Measurements from ENCODE around the gene PROM1. TPM values are rescaled to one million over a fixed set of nuclear protein-coding genes. Genes with fewer than 3 reads are reported as not detected.

PROM1 gene
- total and polyA plus RNA-seq, 2 of the 8 experiments (the other 6 are each of a cell fraction or from before 2014, with no cell fraction given): 36.0 to 59.7 TPM

- Histone ChIP-seq H3K4me3 (ENCODE audit: extremely low read depth in 1 of 4, insufficient read depth in 2 of 4, low read depth in 3 of 4, low read length in 4 of 4) (no peak overlapping the region), H3K23me2 (ENCODE audit: low read depth, low read length) (0 out of 2 replicates have a peak, but pooled peaks cover 1% of the 10 kb centered on the region), H4K20me1 (replicated peaks in 1 of 2; ENCODE audit: control insufficient read depth in 1 of 2, insufficient read depth in 2 of 2, low read length in 2 of 2) (peaks cover 0 to 3% of the 10 kb centered on the region in 2 experiments), H3K18ac (ENCODE audit: extremely low read depth, low read length) (no peak overlapping the region), H3K4me1 (replicated peaks in 1 of 4; ENCODE audit: control insufficient read depth in 3 of 4, insufficient read depth in 4 of 4, low read length in 3 of 4) (peaks cover 4 to 17% (median 10%) of the 10 kb centered on the region in 4 experiments; a peak in 4 of 7 replicates), H2AFZ (ENCODE audit: low read length) (no peak overlapping the region), H3K4ac (replicated peaks; ENCODE audit: insufficient read length, low read depth, low read length) (no peak overlapping the region), H2BK12ac (ENCODE audit: low read depth, low read length) (no peak overlapping the region), H2BK20ac (ENCODE audit: low read length) (no peak overlapping the region), H4K91ac (replicated peaks; ENCODE audit: insufficient read length, low read length) (no peak overlapping the region), H3K27me3 (replicated peaks in 1 of 4; ENCODE audit: control insufficient read depth in 3 of 4, extremely low read depth in 1 of 4, insufficient read depth in 3 of 4, low read length in 3 of 4) (no peaks in the 10 kb centered on the region), H2AK5ac (ENCODE audit: low read depth, low read length) (no peak overlapping the region), H3K14ac (ENCODE audit: insufficient read length) (no peak overlapping the region), H3K56ac (replicated peaks; ENCODE audit: insufficient read length, low read depth, low read length) (no peak overlapping the region), H3K79me2 (ENCODE audit: control insufficient read depth in 1 of 2, insufficient read depth in 2 of 2, low read length in 2 of 2) (no peaks in the 10 kb centered on the region), H3K9ac (replicated peaks in 1 of 4; ENCODE audit: extremely low read depth in 1 of 4, low read depth in 3 of 4, low read length in 3 of 4) (no peak overlapping the region), H3K79me1 (ENCODE audit: low read depth, low read length) (no peaks in the 10 kb centered on the region; the same call in 1 of the 2 replicates), H4K8ac (ENCODE audit: extremely low read depth, insufficient read depth, low read length) (no peak overlapping the region), H2BK5ac (ENCODE audit: low read depth, low read length) (no peak overlapping the region), H3K27ac (ENCODE audit: low read depth, low read length) (no peak overlapping the region), H2BK15ac (ENCODE audit: low read length) (no peak overlapping the region), H3K23ac (ENCODE audit: insufficient read length) (no peak overlapping the region), H3K9me3 (ENCODE audit: insufficient read depth in 2 of 2, low read depth in 1 of 2, low read length in 1 of 2) (no peaks in the 10 kb centered on the region), H3K4me2 (ENCODE audit: insufficient read depth in 1 of 2, low read depth in 2 of 2, low read length in 2 of 2) (no peak overlapping the region), H2BK120ac (replicated peaks; ENCODE audit: low read depth, low read length) (no peak overlapping the region), H3K36me3 (ENCODE audit: control insufficient read depth in 2 of 4, insufficient read depth in 4 of 4, low read length in 3 of 4) (peaks cover 10 to 24% (median 18%) of the 10 kb centered on the region in 4 experiments; a peak in 7 of 8 replicates), H4K5ac (ENCODE audit: insufficient read length, low read depth, low read length) (no peak overlapping the region)
- 92% methylated on average over 4 of the region's 4 CpGs; no CpG with 5 or more reads in 1 of the 2 experiments for WGBS, 2 experiments (ENCODE audit: extremely low coverage in 1 of 2, insufficient coverage in 1 of 2, insufficient read length in 1 of 2, insufficient replicate concordance in 2 of 2, low coverage in 1 of 2, low lambda C conversion rate in 2 of 2, missing lambda C conversion rate in 1 of 2)
- ChIA-PET POLR2A (ENCODE audit: partially characterized antibody) (interaction anchor here (1.3 kb wide), 1 partner anchor 55 kb away, joined by 3 read pairs; no protein-coding TSS in a partner anchor), CTCF (ENCODE audit: partially characterized antibody) (interaction anchor here (0.6 to 3.5 kb wide), 9 partner anchors 8 to 239 kb away, joined by 3 to 22 read pairs (median 4); no protein-coding TSS in a partner anchor)
- FAIRE-seq (no peak), DNase-seq (ENCODE audit: low read depth in 1 of 2, low spot score in 2 of 2) (no peak)
- TF ChIP-seq EP300 (IDR thresholded peaks at IDR 0.05; ENCODE audit: borderline replicate concordance in 1 of 2, low read depth in 2 of 2, low read length in 2 of 2) (no peak), CHD1 (IDR thresholded peaks at IDR 0.05; ENCODE audit: low read depth, low read length) (no peak), POLR2AphosphoS5 (IDR thresholded peaks at IDR 0.05; ENCODE audit: low read depth, low read length) (no peak), KDM4A (IDR thresholded peaks at IDR 0.05; ENCODE audit: low read depth, low read length, severe bottlenecking) (no peak), RFX5 (IDR thresholded peaks at IDR 0.05; ENCODE audit: borderline replicate concordance, low read depth, low read length) (no peak), E2F6 (IDR thresholded peaks at IDR 0.05) (no peak), BRCA1 (IDR thresholded peaks at IDR 0.05; ENCODE audit: low read depth, low read length) (no peak), BCL11A (IDR thresholded peaks at IDR 0.05; ENCODE audit: low read depth in 2 of 2, low read length in 2 of 2) (no peak), CTBP2 (IDR thresholded peaks at IDR 0.05; ENCODE audit: borderline replicate concordance, insufficient read depth, insufficient read length, low read length) (no peak), TCF12 (IDR thresholded peaks at IDR 0.05; ENCODE audit: low read depth, low read length) (no peak), NRF1 (IDR thresholded peaks at IDR 0.05; ENCODE audit: low read depth, low read length) (no peak), CBX8 (IDR thresholded peaks at IDR 0.05; ENCODE audit: borderline replicate concordance, low read depth, low read length) (no peak), ASH2L (IDR thresholded peaks at IDR 0.05; ENCODE audit: low read length) (no peak), TEAD4 (IDR thresholded peaks at IDR 0.05; ENCODE audit: low read depth, low read length) (no peak)
Observed at GRCh38 chr4:16027626-16028025, 56.2 kb downstream of the PROM1 start.

Measured in H1 (cell line).